KMS-11 (cell line): ENCODE measurements around the gene SIAH2.

Experiments used
- H2AFZ ChIP-seq: fragments of 200-600 bp; sonication (generic); 2 replicates; pipeline ENCODE4 v1.6.1; 2016; ENCODE audit warnings: antibody characterized with exemption, mixed run types, low read depth
- H3K27ac ChIP-seq: fragments of 200-600 bp; sonication (generic); 2 replicates; pipeline ENCODE4 v1.6.1; 2016; ENCODE audit warnings: mild to moderate bottlenecking, mixed run types
- H3K27me3 ChIP-seq: fragments of 200-600 bp; sonication (generic); 2 replicates; pipeline ENCODE4 v1.6.1; 2017; ENCODE audit warnings: mild to moderate bottlenecking, low read depth, mixed run types, moderate library complexity; ENCODE audit not compliant: insufficient read depth
- H3K36me3 ChIP-seq: fragments of 200-600 bp; sonication (generic); 2 replicates; pipeline ENCODE4 v1.6.1; 2017; ENCODE audit warnings: mild to moderate bottlenecking, mixed run types; ENCODE audit not compliant: insufficient read depth
- H3K4me1 ChIP-seq: fragments of 200-600 bp; sonication (generic); 2 replicates; pipeline ENCODE4 v1.6.1; 2016; ENCODE audit warnings: mild to moderate bottlenecking, low read depth, mixed run types; ENCODE audit not compliant: poor library complexity, severe bottlenecking
- H3K4me2 ChIP-seq: fragments of 200-600 bp; sonication (generic); 2 replicates; pipeline ENCODE4 v1.7.0; 2016; ENCODE audit warnings: mild to moderate bottlenecking, mixed run types
- H3K4me3 ChIP-seq: fragments of 200-600 bp; sonication (generic); IDR thresholded peaks from 2 replicates; pipeline ENCODE4 v1.6.1; 2017; ENCODE audit warnings: low read depth, low read length, mixed read lengths; ENCODE audit not compliant: insufficient read depth
- H3K79me2 ChIP-seq: fragments of 200-600 bp; sonication (generic); 2 replicates; pipeline ENCODE4 v1.6.1; 2016; ENCODE audit warnings: low read depth, mixed run types; ENCODE audit not compliant: insufficient read depth
- H3K9ac ChIP-seq: fragments of 200-600 bp; sonication (generic); 2 replicates; pipeline ENCODE4 v1.6.1; 2016; ENCODE audit warnings: mild to moderate bottlenecking, mixed run types
- H4K20me1 ChIP-seq: fragments of 200-600 bp; sonication (generic); 2 replicates; pipeline ENCODE4 v1.6.1; 2016; ENCODE audit warnings: mild to moderate bottlenecking, mixed run types; ENCODE audit not compliant: insufficient read depth
- TF ChIP-seq, protein P1 (sequence below): fragments of 200-600 bp; sonication (generic); conservative IDR thresholded peaks from 2 replicates; pipeline ENCODE4 v1.6.1; 2017; ENCODE audit warnings: low read depth, mild to moderate bottlenecking, antibody characterized with exemption, low read length, moderate library complexity, mixed read lengths

SIAH2 gene

DNA sequence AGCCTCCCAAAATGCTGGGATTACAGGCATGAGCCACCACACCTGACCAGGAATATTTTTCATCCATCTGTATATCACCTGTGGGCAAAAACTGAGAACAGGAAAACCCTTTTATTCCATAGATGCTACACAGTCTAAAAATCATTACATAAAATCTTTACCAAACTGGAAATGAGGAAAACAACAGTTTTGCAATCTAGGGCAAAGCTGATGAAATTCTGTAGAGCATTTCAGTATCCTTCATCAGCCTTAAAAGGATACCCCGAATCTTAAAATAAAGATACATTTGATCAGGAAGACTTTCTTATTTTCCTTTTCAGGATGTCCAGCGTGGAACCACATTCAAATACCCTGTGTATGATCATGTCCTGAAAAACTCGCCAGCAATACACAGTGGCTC, 7.1 kb downstream of the SIAH2 start:
- TF ChIP-seq, protein P1, sequence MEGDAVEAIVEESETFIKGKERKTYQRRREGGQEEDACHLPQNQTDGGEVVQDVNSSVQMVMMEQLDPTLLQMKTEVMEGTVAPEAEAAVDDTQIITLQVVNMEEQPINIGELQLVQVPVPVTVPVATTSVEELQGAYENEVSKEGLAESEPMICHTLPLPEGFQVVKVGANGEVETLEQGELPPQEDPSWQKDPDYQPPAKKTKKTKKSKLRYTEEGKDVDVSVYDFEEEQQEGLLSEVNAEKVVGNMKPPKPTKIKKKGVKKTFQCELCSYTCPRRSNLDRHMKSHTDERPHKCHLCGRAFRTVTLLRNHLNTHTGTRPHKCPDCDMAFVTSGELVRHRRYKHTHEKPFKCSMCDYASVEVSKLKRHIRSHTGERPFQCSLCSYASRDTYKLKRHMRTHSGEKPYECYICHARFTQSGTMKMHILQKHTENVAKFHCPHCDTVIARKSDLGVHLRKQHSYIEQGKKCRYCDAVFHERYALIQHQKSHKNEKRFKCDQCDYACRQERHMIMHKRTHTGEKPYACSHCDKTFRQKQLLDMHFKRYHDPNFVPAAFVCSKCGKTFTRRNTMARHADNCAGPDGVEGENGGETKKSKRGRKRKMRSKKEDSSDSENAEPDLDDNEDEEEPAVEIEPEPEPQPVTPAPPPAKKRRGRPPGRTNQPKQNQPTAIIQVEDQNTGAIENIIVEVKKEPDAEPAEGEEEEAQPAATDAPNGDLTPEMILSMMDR: no peak
- Histone ChIP-seq H3K27me3 (no peaks in the 10 kb centered on the region), H3K4me2 (no peak overlapping the region; the same call in 1 of the 2 replicates), H3K4me1 (peaks cover 73% of the 10 kb centered on the region), H3K79me2 (peaks cover 99% of the 10 kb centered on the region), H2AFZ (no peak overlapping the region), H4K20me1 (peaks cover 20% of the 10 kb centered on the region), H3K9ac (no peak overlapping the region), H3K27ac (no peak overlapping the region), H3K4me3 (no peak overlapping the region), H3K36me3 (no peaks in the 10 kb centered on the region; the same call in 1 of the 2 replicates)

DNA sequence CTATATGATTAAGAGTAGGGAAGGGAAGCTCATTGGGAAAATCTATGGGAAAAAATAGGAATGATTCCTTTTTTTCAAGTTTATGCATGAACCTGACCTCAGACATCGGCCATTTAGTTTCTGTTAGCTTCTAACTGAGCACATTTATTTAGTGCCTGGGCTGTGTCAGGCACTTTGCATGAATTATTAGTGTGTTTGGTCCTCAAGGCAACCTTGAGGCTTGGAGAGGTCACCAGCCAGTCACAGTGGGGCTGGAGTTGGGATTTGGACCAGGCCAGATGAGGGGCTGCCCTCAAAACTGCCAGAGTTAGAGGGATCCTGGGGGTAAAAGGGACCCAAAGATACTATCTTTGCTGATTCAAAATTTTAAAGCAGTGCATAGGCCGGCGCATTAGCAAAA, 8.1 kb downstream of the SIAH2 start:
- Histone ChIP-seq H3K4me1 (peaks cover 63% of the 10 kb centered on the region), H3K27ac (no peak overlapping the region), H3K36me3 (no peaks in the 10 kb centered on the region; the same call in 1 of the 2 replicates), H3K4me3 (no peak overlapping the region), H2AFZ (no peak overlapping the region), H3K4me2 (no peak overlapping the region), H3K9ac (no peak overlapping the region), H4K20me1 (peaks cover 13% of the 10 kb centered on the region), H3K79me2 (peaks cover 99% of the 10 kb centered on the region), H3K27me3 (no peaks in the 10 kb centered on the region)
- TF ChIP-seq, protein P1: no peak

DNA sequence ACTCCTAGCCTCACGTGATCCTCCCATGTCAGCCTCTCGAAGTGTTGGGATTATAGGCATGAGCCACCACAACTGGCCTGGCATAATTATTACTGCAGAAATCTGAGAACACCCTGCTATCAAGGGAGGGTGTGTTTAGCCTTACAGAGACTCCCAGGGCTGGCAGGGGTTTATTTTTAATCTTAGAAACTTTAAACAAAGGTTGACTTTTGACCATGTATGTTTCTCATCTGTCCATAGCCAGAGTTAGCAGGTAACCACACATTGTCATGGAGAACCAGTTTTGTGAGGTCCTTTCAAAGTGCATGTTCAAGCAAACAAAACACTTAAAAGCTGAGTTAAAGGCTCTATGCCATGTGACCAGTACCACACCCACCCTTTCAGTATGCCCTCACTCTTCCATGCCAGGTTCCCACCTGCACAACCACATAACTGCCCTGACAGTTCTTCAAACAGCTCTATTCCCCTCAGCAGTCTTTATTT, 11.1 kb downstream of the SIAH2 start:
- Histone ChIP-seq H4K20me1 (peaks cover 9% of the 10 kb centered on the region; the same call in 1 of the 2 replicates), H3K79me2 (peaks cover 99% of the 10 kb centered on the region), H2AFZ (no peak overlapping the region), H3K9ac (no peak overlapping the region), H3K4me2 (no peak overlapping the region), H3K36me3 (no peaks in the 10 kb centered on the region; the same call in 1 of the 2 replicates), H3K4me3 (no peak overlapping the region), H3K27me3 (no peaks in the 10 kb centered on the region), H3K4me1 (peaks cover 42% of the 10 kb centered on the region), H3K27ac (no peak overlapping the region)
- TF ChIP-seq, protein P1: no peak

DNA sequence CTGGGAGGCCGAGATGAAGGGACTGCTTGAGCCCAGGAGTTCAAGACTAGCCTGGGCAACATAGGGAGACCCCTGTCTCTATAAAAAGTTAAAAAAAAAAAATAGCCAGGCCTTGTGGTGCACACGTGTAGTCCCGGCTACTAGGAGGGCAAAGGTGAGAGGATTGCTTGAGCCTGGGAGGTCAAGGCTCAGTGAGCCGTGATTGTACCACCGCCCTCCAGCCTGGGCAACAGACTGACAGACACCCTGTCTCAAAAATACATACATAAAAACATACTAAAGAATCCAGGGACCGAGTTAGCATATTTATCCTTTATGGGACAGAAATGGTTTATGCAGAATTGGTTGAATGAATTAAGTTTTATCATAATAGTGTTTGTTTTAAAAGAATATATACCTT, 13.7 kb downstream of the SIAH2 start:
- Histone ChIP-seq H3K27ac (no peak overlapping the region), H4K20me1 (peaks cover 3% of the 10 kb centered on the region; the same call in 1 of the 2 replicates), H3K36me3 (no peaks in the 10 kb centered on the region), H3K4me3 (no peak overlapping the region), H3K79me2 (peaks cover 90% of the 10 kb centered on the region), H3K27me3 (no peaks in the 10 kb centered on the region), H2AFZ (no peak overlapping the region), H3K4me2 (no peak overlapping the region), H3K4me1 (peaks cover 32% of the 10 kb centered on the region), H3K9ac (no peak overlapping the region)
- TF ChIP-seq, protein P1: no peak
